GM18909 (cell line): ENCODE results near the gene TMEM126B.

Source experiments
- ATAC-seq: cut with Tn5 transposase; IDR thresholded peaks from one replicate; pipeline ENCODE4 v1.9.1; 2021; ENCODE audit warnings: mild to moderate bottlenecking; ENCODE audit not compliant: unreplicated experiment, poor library complexity

The TMEM126B gene

GRCh38 chr11:85679576-85679975 is 51.2 kb downstream of the TMEM126B start:
- no peak for ATAC-seq

GRCh38 chr11:85680897-85681296 is 52.5 kb downstream of the TMEM126B start:
- ATAC-seq: no peak

GRCh38 chr11:85682330-85683305 is 54.2 kb downstream of the TMEM126B start:
- peak; percentile 67 for ATAC-seq

GRCh38 chr11:85685125-85685819 is 56.9 kb downstream of the TMEM126B start:
- ATAC-seq: no peak

- ATAC-seq: no peak
These were observed 57.5 kb downstream of the TMEM126B start, which contains the start of gene CCDC89 for GRCh38 chr11:85685820-85686459. Gene CCDC89, minus strand, starts transcription at chr11:85686195. Its CDS starts 65 bp downstream, at chr11:85686130.
